Ishikawa (cell line): ENCODE data around the gene SRF.

Source experiments
- CEBPB ChIP-seq: IDR thresholded peaks from 2 replicates; pipeline ENCODE4 v1.6.1; 2012
- CREB1 ChIP-seq: IDR thresholded peaks from 2 replicates; pipeline ENCODE4 v1.6.1; 2012; ENCODE audit warnings: low read depth
- EGR1 ChIP-seq: IDR thresholded peaks from 2 replicates; pipeline ENCODE4 v1.6.1; 2012
- EP300 ChIP-seq: IDR thresholded peaks from 2 replicates; pipeline ENCODE4 v1.6.1; 2012; ENCODE audit warnings: borderline replicate concordance
- NFIC ChIP-seq: IDR thresholded peaks from 2 replicates; pipeline ENCODE4 v1.6.1; 2012
- TAF1 ChIP-seq: IDR thresholded peaks from 2 replicates; pipeline ENCODE4 v1.6.1; 2012; ENCODE audit warnings: low read depth, mild to moderate bottlenecking
- TCF12 ChIP-seq: IDR thresholded peaks from 2 replicates; pipeline ENCODE4 v1.6.1; 2012; ENCODE audit warnings: low read depth
- YY1 ChIP-seq: IDR thresholded peaks from 2 replicates; pipeline ENCODE4 v1.6.1; 2012; ENCODE audit warnings: low read depth
- ZBTB7A ChIP-seq: IDR thresholded peaks from 2 replicates; pipeline ENCODE4 v1.6.1; 2012; ENCODE audit warnings: low read depth
- TF ChIP-seq, protein P1 (sequence below): IDR thresholded peaks from 2 replicates; pipeline ENCODE4 v1.6.1; 2012

DNA sequence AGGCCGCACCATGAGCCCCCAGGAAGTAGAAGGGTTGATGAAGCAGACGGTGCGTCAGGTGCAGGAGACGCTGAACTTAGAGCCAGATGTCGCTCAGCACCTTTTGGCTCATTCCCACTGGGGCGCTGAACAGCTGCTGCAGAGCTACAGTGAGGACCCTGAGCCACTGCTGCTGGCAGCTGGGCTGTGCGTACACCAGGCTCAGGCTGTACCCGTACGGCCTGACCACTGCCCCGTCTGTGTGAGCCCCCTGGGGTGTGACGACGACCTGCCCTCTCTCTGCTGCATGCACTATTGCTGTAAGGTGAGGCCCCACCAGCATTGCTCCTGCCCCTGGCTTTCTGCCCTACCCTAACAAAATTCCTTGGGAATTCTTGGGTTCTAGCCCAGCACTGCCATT lies 45.1 kb downstream of the SRF start:
- TF ChIP-seq, protein P1, sequence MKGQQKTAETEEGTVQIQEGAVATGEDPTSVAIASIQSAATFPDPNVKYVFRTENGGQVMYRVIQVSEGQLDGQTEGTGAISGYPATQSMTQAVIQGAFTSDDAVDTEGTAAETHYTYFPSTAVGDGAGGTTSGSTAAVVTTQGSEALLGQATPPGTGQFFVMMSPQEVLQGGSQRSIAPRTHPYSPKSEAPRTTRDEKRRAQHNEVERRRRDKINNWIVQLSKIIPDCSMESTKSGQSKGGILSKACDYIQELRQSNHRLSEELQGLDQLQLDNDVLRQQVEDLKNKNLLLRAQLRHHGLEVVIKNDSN: no peak
- no peak for TF ChIP-seq EP300
- no peak for TF ChIP-seq EGR1
- no peak for TF ChIP-seq NFIC
- TF ChIP-seq TAF1: no peak
- TF ChIP-seq YY1: no peak
- TF ChIP-seq CEBPB: no peak
- no peak for TF ChIP-seq CREB1
- TF ChIP-seq ZBTB7A: no peak
- TF ChIP-seq TCF12: no peak
